GM18873 (cell line): ENCODE data around the gene PELI1.
A peak's percentile ranks its signal among the peaks of the same experiment; 100 is the strongest.
"Not testable (repeated sequence)": the region's sequence is repeated elsewhere in the genome, so short reads cannot be mapped to it uniquely, and the experiment has no call there.

ENCODE experiments used
- ATAC-seq: cut with Tn5 transposase; IDR thresholded peaks from one replicate; pipeline ENCODE4 v1.9.1; 2021; ENCODE audit warnings: mild to moderate bottlenecking, moderate library complexity, moderate number of reproducible peaks; ENCODE audit not compliant: unreplicated experiment, low FRiP score

The PELI1 gene

GRCh38 chr2:64126601-64127000 is 17.6 kb downstream of the PELI1 start:
- ATAC-seq: no peak

- no peak for ATAC-seq
These were observed 19.6 kb downstream of the PELI1 start for GRCh38 chr2:64124571-64124970.

GRCh38 chr2:64124168-64124567 is 20.1 kb downstream of the PELI1 start:
- no peak for ATAC-seq

GRCh38 chr2:64123740-64124139 is 20.5 kb downstream of the PELI1 start:
- no peak for ATAC-seq

- ATAC-seq: no peak
These were observed 21.9 kb downstream of the PELI1 start for GRCh38 chr2:64122358-64122757.

GRCh38 chr2:64120928-64121327 is 23.3 kb downstream of the PELI1 start:
- ATAC-seq: no peak

GRCh38 chr2:64120008-64120407 is 24.2 kb downstream of the PELI1 start:
- ATAC-seq: no peak

GRCh38 chr2:64119369-64119768 is 24.9 kb downstream of the PELI1 start:
- no peak for ATAC-seq

- no peak for ATAC-seq
These were observed 28.2 kb downstream of the PELI1 start for GRCh38 chr2:64115808-64116598.

- ATAC-seq: peak; percentile 38
These were observed 29.3 kb downstream of the PELI1 start for GRCh38 chr2:64114912-64115277.

GRCh38 chr2:64114063-64114911 is 29.9 kb downstream of the PELI1 start:
- ATAC-seq: peak; percentile 36

GRCh38 chr2:64112016-64112415 is 32.2 kb downstream of the PELI1 start:
- no peak for ATAC-seq

- ATAC-seq: no peak
These were observed 32.8 kb downstream of the PELI1 start for GRCh38 chr2:64111426-64111825.

GRCh38 chr2:64108666-64109241 is 35.5 kb downstream of the PELI1 start:
- no peak for ATAC-seq

GRCh38 chr2:64106481-64106880 is 37.7 kb downstream of the PELI1 start:
- ATAC-seq: no peak

- no peak for ATAC-seq
These were observed 38.4 kb downstream of the PELI1 start for GRCh38 chr2:64105670-64106461.

GRCh38 chr2:64104933-64105332 is 39.3 kb downstream of the PELI1 start:
- no peak for ATAC-seq

GRCh38 chr2:64102736-64103135 is 41.5 kb downstream of the PELI1 start:
- ATAC-seq: not testable (repeated sequence)

GRCh38 chr2:64101141-64101591 is 43.1 kb downstream of the PELI1 start:
- ATAC-seq: no peak

GRCh38 chr2:64100584-64100983 is 43.6 kb downstream of the PELI1 start:
- not testable (repeated sequence) for ATAC-seq
